ENCODE data around the gene SNCG. TPM values are rescaled to one million over a fixed set of nuclear protein-coding genes. Genes with fewer than 3 reads are reported as not detected.

Gene SNCG
- total RNA-seq, 1 experiment from 2014 or later = 8.4 TPM

DNA sequence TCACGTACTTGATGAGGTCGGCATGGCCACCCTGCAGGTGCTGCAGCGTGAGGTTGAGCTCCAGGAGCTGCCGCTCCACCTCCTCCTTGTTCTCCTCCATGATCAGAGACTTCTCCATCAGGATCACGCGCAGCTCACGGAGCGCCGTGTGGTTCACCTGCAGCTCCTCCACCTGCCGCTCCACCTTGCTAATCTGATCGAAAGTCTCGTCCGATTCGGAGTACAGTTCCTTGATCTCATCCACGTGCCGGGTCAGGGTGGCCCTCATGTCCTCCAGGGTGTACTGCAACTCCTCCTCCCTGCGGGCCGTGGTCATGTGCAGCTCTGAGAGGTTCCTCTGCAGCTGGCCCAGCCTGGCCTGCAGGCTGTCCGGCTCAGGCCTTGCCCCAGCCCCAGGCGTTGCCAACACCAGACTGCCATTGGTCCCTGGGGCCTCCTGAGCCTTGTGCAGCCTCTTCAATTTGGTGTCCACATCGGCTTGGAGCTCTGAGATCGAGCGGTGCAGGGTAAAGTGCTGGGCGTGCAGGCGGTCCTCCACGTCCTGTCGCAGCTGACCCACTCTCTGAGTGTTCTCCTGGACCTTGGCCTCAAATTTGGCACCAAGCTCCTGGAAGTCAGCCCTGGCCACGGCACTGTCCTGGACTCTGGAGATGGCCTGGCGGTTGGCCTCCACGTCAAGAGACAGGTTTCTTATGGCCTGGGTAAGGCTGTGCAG is 14.9 kb upstream of the SNCG start:
- no peaks in the 10 kb centered on the region for H3K36me3 Mint-ChIP-seq
- H3K9me3 Mint-ChIP-seq = peaks cover 5% of the 10 kb centered on the region
- H3K4me1 Mint-ChIP-seq = peaks cover 20% of the 10 kb centered on the region
- peak; percentile 10 for DNase-seq (ENCODE audit: low spot score)
- H3K27me3 Mint-ChIP-seq (ENCODE audit: low read depth) = no peaks in the 10 kb centered on the region; the same call in 1 of the 2 replicates
- H3K4me3 Mint-ChIP-seq = no peak overlapping the region
- ChIA-PET POLR2A (interaction anchor here (0.6 to 1.2 kb wide), 3 partner anchors 13 to 133 kb away, joined by 3 to 4 read pairs (median 3); no protein-coding TSS in a partner anchor), CTCF (interaction anchor here (0.6 to 13.1 kb wide), 3 partner anchors 12 to 302 kb away, joined by 3 to 462 read pairs (median 23); partner anchors contain the start of genes ADIRF and SNCG)
- H3K27ac Mint-ChIP-seq = no peak overlapping the region
- no peak for ATAC-seq
- TF ChIP-seq GABPB1 (CRISPR knock-in tag; IDR thresholded peaks at IDR 0.05) (no peak), TEAD1 (CRISPR knock-in tag; IDR thresholded peaks at IDR 0.05) (no peak), ZNF423 (CRISPR knock-in tag; IDR thresholded peaks at IDR 0.05) (no peak), SP1 (CRISPR knock-in tag; conservative IDR thresholded peaks at IDR 0.05) (no peak), CBFB (CRISPR knock-in tag; IDR thresholded peaks at IDR 0.05; ENCODE audit: low read depth) (no peak), RELA (CRISPR knock-in tag; IDR thresholded peaks at IDR 0.05; ENCODE audit: borderline replicate concordance) (no peak), NR1H2 (CRISPR knock-in tag; IDR thresholded peaks at IDR 0.05) (no peak), MYBL2 (CRISPR knock-in tag; IDR thresholded peaks at IDR 0.05) (no peak), TEAD4 (CRISPR knock-in tag; IDR thresholded peaks at IDR 0.05) (no peak), NFYB (CRISPR knock-in tag; conservative IDR thresholded peaks at IDR 0.05; ENCODE audit: low read depth) (no peak), FOXP1 (CRISPR knock-in tag; IDR thresholded peaks at IDR 0.05; ENCODE audit: borderline replicate concordance) (no peak)
- TF ChIP-seq, protein P1, sequence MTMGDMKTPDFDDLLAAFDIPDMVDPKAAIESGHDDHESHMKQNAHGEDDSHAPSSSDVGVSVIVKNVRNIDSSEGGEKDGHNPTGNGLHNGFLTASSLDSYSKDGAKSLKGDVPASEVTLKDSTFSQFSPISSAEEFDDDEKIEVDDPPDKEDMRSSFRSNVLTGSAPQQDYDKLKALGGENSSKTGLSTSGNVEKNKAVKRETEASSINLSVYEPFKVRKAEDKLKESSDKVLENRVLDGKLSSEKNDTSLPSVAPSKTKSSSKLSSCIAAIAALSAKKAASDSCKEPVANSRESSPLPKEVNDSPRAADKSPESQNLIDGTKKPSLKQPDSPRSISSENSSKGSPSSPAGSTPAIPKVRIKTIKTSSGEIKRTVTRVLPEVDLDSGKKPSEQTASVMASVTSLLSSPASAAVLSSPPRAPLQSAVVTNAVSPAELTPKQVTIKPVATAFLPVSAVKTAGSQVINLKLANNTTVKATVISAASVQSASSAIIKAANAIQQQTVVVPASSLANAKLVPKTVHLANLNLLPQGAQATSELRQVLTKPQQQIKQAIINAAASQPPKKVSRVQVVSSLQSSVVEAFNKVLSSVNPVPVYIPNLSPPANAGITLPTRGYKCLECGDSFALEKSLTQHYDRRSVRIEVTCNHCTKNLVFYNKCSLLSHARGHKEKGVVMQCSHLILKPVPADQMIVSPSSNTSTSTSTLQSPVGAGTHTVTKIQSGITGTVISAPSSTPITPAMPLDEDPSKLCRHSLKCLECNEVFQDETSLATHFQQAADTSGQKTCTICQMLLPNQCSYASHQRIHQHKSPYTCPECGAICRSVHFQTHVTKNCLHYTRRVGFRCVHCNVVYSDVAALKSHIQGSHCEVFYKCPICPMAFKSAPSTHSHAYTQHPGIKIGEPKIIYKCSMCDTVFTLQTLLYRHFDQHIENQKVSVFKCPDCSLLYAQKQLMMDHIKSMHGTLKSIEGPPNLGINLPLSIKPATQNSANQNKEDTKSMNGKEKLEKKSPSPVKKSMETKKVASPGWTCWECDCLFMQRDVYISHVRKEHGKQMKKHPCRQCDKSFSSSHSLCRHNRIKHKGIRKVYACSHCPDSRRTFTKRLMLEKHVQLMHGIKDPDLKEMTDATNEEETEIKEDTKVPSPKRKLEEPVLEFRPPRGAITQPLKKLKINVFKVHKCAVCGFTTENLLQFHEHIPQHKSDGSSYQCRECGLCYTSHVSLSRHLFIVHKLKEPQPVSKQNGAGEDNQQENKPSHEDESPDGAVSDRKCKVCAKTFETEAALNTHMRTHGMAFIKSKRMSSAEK (CRISPR knock-in tag; IDR thresholded peaks at IDR 0.05; ENCODE audit: borderline replicate concordance) = no peak
- TF ChIP-seq, protein P2, sequence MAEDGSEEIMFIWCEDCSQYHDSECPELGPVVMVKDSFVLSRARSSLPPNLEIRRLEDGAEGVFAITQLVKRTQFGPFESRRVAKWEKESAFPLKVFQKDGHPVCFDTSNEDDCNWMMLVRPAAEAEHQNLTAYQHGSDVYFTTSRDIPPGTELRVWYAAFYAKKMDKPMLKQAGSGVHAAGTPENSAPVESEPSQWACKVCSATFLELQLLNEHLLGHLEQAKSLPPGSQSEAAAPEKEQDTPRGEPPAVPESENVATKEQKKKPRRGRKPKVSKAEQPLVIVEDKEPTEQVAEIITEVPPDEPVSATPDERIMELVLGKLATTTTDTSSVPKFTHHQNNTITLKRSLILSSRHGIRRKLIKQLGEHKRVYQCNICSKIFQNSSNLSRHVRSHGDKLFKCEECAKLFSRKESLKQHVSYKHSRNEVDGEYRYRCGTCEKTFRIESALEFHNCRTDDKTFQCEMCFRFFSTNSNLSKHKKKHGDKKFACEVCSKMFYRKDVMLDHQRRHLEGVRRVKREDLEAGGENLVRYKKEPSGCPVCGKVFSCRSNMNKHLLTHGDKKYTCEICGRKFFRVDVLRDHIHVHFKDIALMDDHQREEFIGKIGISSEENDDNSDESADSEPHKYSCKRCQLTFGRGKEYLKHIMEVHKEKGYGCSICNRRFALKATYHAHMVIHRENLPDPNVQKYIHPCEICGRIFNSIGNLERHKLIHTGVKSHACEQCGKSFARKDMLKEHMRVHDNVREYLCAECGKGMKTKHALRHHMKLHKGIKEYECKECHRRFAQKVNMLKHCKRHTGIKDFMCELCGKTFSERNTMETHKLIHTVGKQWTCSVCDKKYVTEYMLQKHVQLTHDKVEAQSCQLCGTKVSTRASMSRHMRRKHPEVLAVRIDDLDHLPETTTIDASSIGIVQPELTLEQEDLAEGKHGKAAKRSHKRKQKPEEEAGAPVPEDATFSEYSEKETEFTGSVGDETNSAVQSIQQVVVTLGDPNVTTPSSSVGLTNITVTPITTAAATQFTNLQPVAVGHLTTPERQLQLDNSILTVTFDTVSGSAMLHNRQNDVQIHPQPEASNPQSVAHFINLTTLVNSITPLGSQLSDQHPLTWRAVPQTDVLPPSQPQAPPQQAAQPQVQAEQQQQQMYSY (CRISPR knock-in tag; IDR thresholded peaks at IDR 0.05) = no peak
- TF ChIP-seq, protein P3, sequence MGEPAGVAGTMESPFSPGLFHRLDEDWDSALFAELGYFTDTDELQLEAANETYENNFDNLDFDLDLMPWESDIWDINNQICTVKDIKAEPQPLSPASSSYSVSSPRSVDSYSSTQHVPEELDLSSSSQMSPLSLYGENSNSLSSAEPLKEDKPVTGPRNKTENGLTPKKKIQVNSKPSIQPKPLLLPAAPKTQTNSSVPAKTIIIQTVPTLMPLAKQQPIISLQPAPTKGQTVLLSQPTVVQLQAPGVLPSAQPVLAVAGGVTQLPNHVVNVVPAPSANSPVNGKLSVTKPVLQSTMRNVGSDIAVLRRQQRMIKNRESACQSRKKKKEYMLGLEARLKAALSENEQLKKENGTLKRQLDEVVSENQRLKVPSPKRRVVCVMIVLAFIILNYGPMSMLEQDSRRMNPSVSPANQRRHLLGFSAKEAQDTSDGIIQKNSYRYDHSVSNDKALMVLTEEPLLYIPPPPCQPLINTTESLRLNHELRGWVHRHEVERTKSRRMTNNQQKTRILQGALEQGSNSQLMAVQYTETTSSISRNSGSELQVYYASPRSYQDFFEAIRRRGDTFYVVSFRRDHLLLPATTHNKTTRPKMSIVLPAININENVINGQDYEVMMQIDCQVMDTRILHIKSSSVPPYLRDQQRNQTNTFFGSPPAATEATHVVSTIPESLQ (CRISPR knock-in tag; IDR thresholded peaks at IDR 0.05) = no peak
- TF ChIP-seq, protein P4, sequence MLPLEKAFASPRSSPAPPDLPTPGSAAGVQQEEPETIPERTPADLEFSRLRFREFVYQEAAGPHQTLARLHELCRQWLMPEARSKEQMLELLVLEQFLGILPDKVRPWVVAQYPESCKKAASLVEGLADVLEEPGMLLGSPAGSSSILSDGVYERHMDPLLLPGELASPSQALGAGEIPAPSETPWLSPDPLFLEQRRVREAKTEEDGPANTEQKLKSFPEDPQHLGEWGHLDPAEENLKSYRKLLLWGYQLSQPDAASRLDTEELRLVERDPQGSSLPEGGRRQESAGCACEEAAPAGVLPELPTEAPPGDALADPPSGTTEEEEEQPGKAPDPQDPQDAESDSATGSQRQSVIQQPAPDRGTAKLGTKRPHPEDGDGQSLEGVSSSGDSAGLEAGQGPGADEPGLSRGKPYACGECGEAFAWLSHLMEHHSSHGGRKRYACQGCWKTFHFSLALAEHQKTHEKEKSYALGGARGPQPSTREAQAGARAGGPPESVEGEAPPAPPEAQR (CRISPR knock-in tag; IDR thresholded peaks at IDR 0.05) = no peak
- TF ChIP-seq, protein P5, sequence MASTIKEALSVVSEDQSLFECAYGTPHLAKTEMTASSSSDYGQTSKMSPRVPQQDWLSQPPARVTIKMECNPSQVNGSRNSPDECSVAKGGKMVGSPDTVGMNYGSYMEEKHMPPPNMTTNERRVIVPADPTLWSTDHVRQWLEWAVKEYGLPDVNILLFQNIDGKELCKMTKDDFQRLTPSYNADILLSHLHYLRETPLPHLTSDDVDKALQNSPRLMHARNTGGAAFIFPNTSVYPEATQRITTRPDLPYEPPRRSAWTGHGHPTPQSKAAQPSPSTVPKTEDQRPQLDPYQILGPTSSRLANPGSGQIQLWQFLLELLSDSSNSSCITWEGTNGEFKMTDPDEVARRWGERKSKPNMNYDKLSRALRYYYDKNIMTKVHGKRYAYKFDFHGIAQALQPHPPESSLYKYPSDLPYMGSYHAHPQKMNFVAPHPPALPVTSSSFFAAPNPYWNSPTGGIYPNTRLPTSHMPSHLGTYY (CRISPR knock-in tag; IDR thresholded peaks at IDR 0.05) = no peak
- TF ChIP-seq, protein P6, sequence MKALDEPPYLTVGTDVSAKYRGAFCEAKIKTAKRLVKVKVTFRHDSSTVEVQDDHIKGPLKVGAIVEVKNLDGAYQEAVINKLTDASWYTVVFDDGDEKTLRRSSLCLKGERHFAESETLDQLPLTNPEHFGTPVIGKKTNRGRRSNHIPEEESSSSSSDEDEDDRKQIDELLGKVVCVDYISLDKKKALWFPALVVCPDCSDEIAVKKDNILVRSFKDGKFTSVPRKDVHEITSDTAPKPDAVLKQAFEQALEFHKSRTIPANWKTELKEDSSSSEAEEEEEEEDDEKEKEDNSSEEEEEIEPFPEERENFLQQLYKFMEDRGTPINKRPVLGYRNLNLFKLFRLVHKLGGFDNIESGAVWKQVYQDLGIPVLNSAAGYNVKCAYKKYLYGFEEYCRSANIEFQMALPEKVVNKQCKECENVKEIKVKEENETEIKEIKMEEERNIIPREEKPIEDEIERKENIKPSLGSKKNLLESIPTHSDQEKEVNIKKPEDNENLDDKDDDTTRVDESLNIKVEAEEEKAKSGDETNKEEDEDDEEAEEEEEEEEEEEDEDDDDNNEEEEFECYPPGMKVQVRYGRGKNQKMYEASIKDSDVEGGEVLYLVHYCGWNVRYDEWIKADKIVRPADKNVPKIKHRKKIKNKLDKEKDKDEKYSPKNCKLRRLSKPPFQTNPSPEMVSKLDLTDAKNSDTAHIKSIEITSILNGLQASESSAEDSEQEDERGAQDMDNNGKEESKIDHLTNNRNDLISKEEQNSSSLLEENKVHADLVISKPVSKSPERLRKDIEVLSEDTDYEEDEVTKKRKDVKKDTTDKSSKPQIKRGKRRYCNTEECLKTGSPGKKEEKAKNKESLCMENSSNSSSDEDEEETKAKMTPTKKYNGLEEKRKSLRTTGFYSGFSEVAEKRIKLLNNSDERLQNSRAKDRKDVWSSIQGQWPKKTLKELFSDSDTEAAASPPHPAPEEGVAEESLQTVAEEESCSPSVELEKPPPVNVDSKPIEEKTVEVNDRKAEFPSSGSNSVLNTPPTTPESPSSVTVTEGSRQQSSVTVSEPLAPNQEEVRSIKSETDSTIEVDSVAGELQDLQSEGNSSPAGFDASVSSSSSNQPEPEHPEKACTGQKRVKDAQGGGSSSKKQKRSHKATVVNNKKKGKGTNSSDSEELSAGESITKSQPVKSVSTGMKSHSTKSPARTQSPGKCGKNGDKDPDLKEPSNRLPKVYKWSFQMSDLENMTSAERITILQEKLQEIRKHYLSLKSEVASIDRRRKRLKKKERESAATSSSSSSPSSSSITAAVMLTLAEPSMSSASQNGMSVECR (CRISPR knock-in tag; IDR thresholded peaks at IDR 0.05; ENCODE audit: borderline replicate concordance) = no peak
- TF ChIP-seq, protein P7, sequence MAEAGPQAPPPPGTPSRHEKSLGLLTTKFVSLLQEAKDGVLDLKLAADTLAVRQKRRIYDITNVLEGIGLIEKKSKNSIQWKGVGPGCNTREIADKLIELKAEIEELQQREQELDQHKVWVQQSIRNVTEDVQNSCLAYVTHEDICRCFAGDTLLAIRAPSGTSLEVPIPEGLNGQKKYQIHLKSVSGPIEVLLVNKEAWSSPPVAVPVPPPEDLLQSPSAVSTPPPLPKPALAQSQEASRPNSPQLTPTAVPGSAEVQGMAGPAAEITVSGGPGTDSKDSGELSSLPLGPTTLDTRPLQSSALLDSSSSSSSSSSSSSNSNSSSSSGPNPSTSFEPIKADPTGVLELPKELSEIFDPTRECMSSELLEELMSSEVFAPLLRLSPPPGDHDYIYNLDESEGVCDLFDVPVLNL (CRISPR knock-in tag; IDR thresholded peaks at IDR 0.05; ENCODE audit: borderline replicate concordance, low read depth) = no peak

All from WTC11 (cell line).